CD4-positive, alpha-beta T cell treated with Interferon gamma for 1 hour (primary cell): ENCODE measurements around the gene GOLPH3.

Source experiments
- DNase-seq: peaks from one replicate; pipeline ENCODE4 v3.0.0-alpha.2; 2020

The GOLPH3 gene

GRCh38 chr5:32170303-32171151 is 3.6 kb downstream of the GOLPH3 start:
- DNase-seq, result no peak

DNA sequence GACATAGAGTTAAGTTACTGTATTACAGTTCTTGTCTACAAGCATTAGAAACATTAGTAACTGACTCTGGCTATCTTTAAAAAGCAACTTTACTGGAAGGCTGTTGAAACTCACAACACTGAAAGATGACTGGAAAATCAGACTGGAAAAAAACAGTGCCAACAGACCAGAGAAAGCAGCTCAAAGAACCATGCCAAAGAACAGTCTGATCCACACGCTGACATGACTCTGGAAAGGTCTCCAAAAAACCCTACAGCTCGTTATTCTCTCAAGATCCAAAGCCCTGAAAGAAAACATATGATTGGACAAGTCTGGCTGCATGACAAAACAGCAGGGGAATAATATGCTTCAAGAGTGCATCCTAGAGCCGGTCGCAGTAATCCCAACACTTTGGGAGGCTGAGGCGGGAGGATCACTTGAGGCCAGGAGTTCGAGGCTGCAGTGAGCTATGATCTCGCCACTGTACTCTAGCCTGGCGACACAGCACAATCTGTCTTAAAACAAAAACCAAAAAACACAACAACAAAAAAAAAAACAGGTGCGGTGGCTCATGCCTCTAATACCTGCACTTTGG is 5.6 kb downstream of the GOLPH3 start:
- DNase-seq, result no peak

GRCh38 chr5:32165597-32165996 is 8.5 kb downstream of the GOLPH3 start:
- DNase-seq, result no peak

GRCh38 chr5:32163785-32164184 is 10.3 kb downstream of the GOLPH3 start:
- DNase-seq, result no peak

DNA sequence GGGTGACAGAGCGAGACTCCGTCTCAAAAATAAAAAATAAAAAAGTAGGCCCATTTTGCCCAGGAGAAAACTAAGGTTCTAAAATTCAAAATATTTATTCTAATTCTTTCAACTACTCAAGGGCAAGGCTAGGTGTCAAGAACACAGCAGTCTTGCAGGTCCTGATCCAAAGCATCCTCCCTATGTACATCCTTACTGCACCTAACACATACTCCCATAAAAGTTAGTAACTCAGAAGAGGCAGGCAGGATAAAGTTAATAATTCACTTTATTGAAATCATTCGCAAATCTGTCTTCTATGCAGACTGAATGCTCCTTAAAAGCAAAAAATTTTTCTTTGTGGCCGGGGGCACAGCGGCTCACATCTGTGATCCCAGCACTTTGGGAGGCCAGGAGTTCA is 11.1 kb downstream of the GOLPH3 start:
- no peak for DNase-seq

DNA sequence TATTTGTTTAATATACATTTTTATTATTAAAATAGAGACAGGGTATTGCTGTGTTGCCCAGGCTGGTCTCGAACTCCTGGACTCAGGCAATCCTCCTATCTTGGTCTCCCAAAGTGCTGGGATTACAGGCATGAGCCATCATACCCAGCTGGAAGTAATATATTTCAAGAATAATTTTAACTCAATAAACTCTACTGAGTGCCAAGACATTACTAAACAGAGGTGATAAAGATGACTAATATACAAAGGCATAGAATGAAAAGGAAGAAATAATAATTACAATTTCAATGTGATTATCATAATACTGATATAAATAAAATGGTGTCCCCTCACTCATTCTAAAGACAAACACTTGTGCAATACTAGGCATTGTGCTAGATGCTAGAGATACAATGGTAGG is 13.9 kb downstream of the GOLPH3 start:
- DNase-seq, result no peak

DNA sequence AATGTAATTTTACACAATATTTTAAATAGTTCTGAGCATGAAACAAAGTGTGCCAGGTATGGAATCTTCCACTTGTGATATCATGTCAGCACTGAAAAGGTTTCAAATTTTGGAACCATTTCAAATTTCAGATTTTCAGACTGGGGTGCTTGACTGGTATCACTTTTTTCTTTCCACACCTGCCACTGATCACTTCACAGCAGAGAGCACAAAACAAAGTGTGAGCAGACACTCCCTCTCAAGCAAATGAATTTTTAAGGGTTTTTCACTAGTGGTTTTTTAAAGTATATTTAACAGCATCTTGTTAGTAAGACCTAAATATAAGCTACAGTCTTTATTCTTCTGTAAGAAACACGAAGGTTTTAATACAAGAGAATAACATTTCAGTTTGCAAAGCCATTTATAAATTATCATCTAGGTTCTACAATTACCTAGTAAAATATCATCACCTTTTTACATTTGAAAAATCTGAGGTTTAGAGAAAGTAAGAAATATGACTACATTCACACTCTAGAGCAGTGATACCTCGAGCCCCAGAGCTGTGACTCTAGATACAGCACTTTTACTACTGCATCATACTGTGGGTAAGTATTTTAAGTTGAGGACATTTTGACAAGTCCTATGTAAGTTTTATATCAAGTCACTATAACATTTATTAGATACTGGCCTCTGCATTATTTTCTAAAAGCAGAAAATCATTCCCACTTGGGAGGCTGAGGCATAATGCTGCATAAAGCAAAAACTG is 14.6 kb downstream of the GOLPH3 start:
- DNase-seq, result no peak

DNA sequence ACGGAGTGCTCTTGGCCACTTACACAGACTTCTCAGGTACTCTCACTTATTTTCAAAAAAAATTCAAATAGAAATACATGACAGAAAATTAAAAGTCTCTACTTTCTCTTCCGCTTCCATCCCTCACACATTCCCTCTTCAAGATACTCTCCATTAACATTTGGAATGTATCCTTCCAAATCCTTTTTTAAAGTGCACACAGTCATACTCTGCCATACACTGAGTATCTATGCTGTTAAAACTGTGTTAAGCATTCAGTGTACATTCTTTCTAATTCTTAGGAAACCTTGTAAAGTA is 15.5 kb downstream of the GOLPH3 start:
- no peak for DNase-seq

- DNase-seq, result no peak
Observed at GRCh38 chr5:32157078-32157477, 17.0 kb downstream of the GOLPH3 start.

GRCh38 chr5:32156635-32157034 is 17.5 kb downstream of the GOLPH3 start:
- no peak for DNase-seq

DNA sequence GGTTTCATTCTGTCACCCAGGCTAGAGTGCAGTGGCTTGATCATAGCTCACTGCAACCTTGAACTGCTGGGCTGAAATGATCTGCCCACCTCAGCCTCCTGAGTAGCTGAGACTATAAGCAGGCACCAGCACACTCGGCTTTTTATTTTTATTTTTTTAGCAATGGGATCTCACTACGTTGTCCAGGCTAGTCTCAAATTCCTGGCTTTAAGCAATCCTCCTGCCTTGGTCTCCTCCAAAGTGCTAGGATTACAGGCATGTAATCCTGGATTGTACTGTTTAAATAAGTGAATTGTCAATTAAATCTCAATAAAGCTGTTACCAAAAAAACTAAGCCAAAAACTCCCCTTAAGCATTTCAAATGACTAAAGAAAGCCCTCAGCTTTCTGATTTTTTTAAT is 18.9 kb downstream of the GOLPH3 start:
- DNase-seq, result no peak

- no peak for DNase-seq
Observed at GRCh38 chr5:32153723-32154122, 20.4 kb downstream of the GOLPH3 start.

- DNase-seq, result no peak
Observed at GRCh38 chr5:32151198-32151597, 22.9 kb downstream of the GOLPH3 start.

DNA sequence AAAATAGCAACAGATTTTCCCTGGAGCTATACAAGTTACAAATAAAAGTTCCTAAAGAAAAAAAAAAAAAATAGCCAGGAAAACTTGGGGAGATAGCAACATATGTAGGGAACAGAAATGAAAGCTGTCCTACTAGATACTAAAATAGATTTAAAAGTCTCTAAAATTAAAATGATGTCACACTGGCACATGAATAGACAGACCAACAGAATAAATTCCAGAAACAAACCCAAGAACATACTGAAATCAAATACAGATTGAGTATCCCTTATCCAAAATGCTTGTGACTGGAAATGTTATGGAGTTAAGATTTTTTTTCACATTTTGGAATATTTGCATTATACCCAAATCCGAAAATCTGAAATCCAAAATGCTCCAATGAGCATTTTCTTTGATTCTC is 23.8 kb downstream of the GOLPH3 start:
- DNase-seq, result no peak

- no peak for DNase-seq
Observed at GRCh38 chr5:32147959-32148358, 26.2 kb downstream of the GOLPH3 start.

- no peak for DNase-seq
Observed at GRCh38 chr5:32147236-32147635, 26.9 kb downstream of the GOLPH3 start.

GRCh38 chr5:32145378-32145777 is 28.7 kb downstream of the GOLPH3 start:
- no peak for DNase-seq

- no peak for DNase-seq
Observed at GRCh38 chr5:32144378-32145207, 29.5 kb downstream of the GOLPH3 start.

GRCh38 chr5:32143617-32144377 is 30.3 kb downstream of the GOLPH3 start:
- no peak for DNase-seq

- no peak for DNase-seq
Observed at GRCh38 chr5:32138839-32139493, 35.2 kb downstream of the GOLPH3 start.

- DNase-seq, result no peak
Observed at GRCh38 chr5:32136342-32136741, 37.8 kb downstream of the GOLPH3 start.

DNA sequence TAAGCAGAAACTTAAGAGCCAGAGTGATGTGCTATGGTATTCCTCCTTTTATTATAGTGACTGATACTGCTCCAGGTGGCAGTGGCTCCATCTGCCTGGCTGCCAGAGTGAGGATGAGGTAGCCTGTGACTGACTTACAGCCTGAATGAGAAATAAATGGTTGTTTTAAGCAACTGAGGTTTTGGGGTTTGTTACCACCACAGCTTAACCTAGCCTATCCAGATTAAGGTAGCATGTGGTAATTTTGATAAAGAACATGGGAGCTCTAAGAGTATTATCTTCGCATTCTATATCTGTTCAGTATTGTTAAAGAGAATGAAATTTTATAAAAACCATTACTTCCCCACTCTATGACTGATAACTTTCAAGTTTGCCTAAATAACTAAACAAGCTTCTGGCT is 39.0 kb downstream of the GOLPH3 start:
- no peak for DNase-seq
